PC-9 (cell line): ENCODE results near the gene COL18A1. TPM values are rescaled to one million over a fixed set of nuclear protein-coding genes. Genes with fewer than 3 reads are reported as not detected.

Experiments used
- BruUV-seq: library from RNA; stranded (reverse); fragments of 400-500 nt; replicated peaks from 2 replicates; lab custom pipeline; 2021; lab: Mats Ljungman, UMichigan
- CTCF ChIA-PET: fragments of 300-600 bp; sonication (Branson Sonifier 250); formaldehyde crosslinking; loops from one replicate; lab custom pipeline; 2022; ENCODE audit warnings: antibody characterized with exemption; lab: Charles Lee
- POLR2A ChIA-PET: fragments of 300-600 bp; sonication (Branson Sonifier 250); formaldehyde crosslinking; loops from one replicate; lab custom pipeline; 2022; ENCODE audit warnings: antibody characterized with exemption; ENCODE audit not compliant: unreplicated experiment; lab: Charles Lee
- DNase-seq, 2 experiments: peaks; one replicate each; pipeline versions ENCODE4 v3.0.0 to v3.0.0-alpha.2; 2015 to 2022; ENCODE audit warnings: mixed read lengths in 1 of 2
- H2AFZ ChIP-seq: fragments of 200-600 bp; sonication (generic); 2 replicates; pipeline ENCODE4 v1.8.1; 2017; ENCODE audit warnings: antibody characterized with exemption
- H3F3A ChIP-seq: fragments of 200-600 bp; sonication (generic); 2 replicates; pipeline ENCODE4 v1.8.1; 2017; ENCODE audit warnings: antibody characterized with exemption, mild to moderate bottlenecking, low read depth; ENCODE audit not compliant: insufficient read depth
- H3K27ac ChIP-seq: fragments of 200-600 bp; sonication (generic); 2 replicates; pipeline ENCODE4 v1.6.1; 2016; ENCODE audit warnings: mixed run types
- H3K27me3 ChIP-seq: fragments of 200-600 bp; sonication (generic); 2 replicates; pipeline ENCODE4 v1.6.1; 2016; ENCODE audit warnings: low read depth, mixed run types; ENCODE audit not compliant: insufficient read depth
- H3K36me3 ChIP-seq: fragments of 200-600 bp; sonication (generic); 2 replicates; pipeline ENCODE4 v1.6.1; 2016; ENCODE audit warnings: low read depth, mixed run types
- H3K4me1 ChIP-seq: fragments of 200-600 bp; sonication (generic); replicated peaks from 2 replicates; pipeline ENCODE4 v1.6.1; 2016; ENCODE audit warnings: mixed run types; ENCODE audit not compliant: insufficient read depth
- H3K4me2 ChIP-seq: fragments of 200-600 bp; sonication (generic); 2 replicates; pipeline ENCODE4 v1.6.1; 2017; ENCODE audit warnings: mixed run types
- H3K4me3 ChIP-seq: fragments of 200-600 bp; sonication (generic); 2 replicates; pipeline ENCODE4 v1.6.1; 2016; ENCODE audit warnings: mixed run types
- H3K79me2 ChIP-seq: fragments of 200-600 bp; sonication (generic); 2 replicates; pipeline ENCODE4 v1.6.1; 2017; ENCODE audit warnings: low read depth, mixed run types
- H3K9me2 ChIP-seq: fragments of 200-600 bp; sonication (generic); 2 replicates; pipeline ENCODE4 v1.8.1; 2017; ENCODE audit warnings: mild to moderate bottlenecking; ENCODE audit not compliant: insufficient read depth
- H3K9me3 ChIP-seq: fragments of 200-600 bp; sonication (generic); 2 replicates; pipeline ENCODE4 v1.8.1; 2016; ENCODE audit warnings: low read depth; ENCODE audit not compliant: insufficient read depth
- H4K20me1 ChIP-seq: fragments of 200-600 bp; sonication (generic); 2 replicates; pipeline ENCODE4 v1.8.1; 2017; ENCODE audit not compliant: insufficient read depth
- EZH2 ChIP-seq: fragments of 200-600 bp; sonication (generic); IDR thresholded peaks from 2 replicates; pipeline ENCODE4 v1.8.0; 2017; ENCODE audit warnings: antibody characterized with exemption, low read depth
- intact Hi-C: fragments of 100-400 bp; cut with micrococcal nuclease; formaldehyde crosslinking; loops from one replicate; pipeline ENCODE4 v1.10.0; 2022; ENCODE audit not compliant: unreplicated experiment
- total RNA-seq: library from RNA; stranded (reverse); gene quantifications from 2 replicates; pipeline ENCODE4 v1.2.3, GENCODE V29; 2021
- TF ChIP-seq, protein P1 (sequence below): fragments of 200-600 bp; sonication (generic); conservative IDR thresholded peaks from 2 replicates; pipeline ENCODE4 v1.6.1; 2017; ENCODE audit warnings: mixed run types, antibody characterized with exemption, mild to moderate bottlenecking, moderate library complexity

COL18A1 gene
- total RNA-seq, 1 experiment from 2014 or later, result 82.4 TPM

GRCh38 chr21:45468051-45468970 lies 63.3 kb downstream of the COL18A1 start:
- no peak overlapping the region for H3K27ac ChIP-seq
- H2AFZ ChIP-seq, result no peak overlapping the region
- intact Hi-C loops, result no loop called here
- DNase-seq, result no peak
- no peaks in the 10 kb centered on the region for H3K79me2 ChIP-seq
- no TSS peak for BruUV-seq
- H3F3A ChIP-seq, result peaks cover 18% of the 10 kb centered on the region; the same call in 1 of the 2 replicates
- peaks cover 16% of the 10 kb centered on the region for H3K4me1 ChIP-seq
- no peaks in the 10 kb centered on the region for H3K9me3 ChIP-seq
- CTCF ChIA-PET, result no interaction called here
- H3K27me3 ChIP-seq, result no peaks in the 10 kb centered on the region
- H4K20me1 ChIP-seq, result no peaks in the 10 kb centered on the region
- no peaks in the 10 kb centered on the region for H3K36me3 ChIP-seq
- H3K9me2 ChIP-seq, result no peaks in the 10 kb centered on the region
- TF ChIP-seq, protein P1, sequence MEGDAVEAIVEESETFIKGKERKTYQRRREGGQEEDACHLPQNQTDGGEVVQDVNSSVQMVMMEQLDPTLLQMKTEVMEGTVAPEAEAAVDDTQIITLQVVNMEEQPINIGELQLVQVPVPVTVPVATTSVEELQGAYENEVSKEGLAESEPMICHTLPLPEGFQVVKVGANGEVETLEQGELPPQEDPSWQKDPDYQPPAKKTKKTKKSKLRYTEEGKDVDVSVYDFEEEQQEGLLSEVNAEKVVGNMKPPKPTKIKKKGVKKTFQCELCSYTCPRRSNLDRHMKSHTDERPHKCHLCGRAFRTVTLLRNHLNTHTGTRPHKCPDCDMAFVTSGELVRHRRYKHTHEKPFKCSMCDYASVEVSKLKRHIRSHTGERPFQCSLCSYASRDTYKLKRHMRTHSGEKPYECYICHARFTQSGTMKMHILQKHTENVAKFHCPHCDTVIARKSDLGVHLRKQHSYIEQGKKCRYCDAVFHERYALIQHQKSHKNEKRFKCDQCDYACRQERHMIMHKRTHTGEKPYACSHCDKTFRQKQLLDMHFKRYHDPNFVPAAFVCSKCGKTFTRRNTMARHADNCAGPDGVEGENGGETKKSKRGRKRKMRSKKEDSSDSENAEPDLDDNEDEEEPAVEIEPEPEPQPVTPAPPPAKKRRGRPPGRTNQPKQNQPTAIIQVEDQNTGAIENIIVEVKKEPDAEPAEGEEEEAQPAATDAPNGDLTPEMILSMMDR, result no peak
- no peak for TF ChIP-seq EZH2
- POLR2A ChIA-PET, result no interaction called here
- H3K4me3 ChIP-seq, result no peak overlapping the region
- H3K4me2 ChIP-seq, result no peak overlapping the region

DNA sequence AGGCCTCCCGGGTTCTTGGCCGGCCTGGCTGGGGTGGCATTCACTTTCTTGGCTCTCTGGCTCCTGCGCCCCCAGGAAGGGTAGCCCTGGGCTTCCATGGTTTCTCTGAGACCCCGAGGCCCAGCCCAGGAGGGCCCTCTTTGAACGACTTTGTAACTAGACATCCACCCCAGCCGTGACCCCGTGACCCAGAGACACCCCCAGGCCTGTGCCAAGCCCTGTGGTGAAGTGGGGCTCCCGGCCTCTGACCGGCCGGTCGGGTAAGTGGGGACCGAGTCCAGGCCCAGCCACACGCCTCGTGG lies 64.0 kb downstream of the COL18A1 start:
- Histone ChIP-seq H3F3A (peaks cover 18% of the 10 kb centered on the region; the same call in 1 of the 2 replicates), H3K27ac (no peak overlapping the region), H3K4me1 (peaks cover 16% of the 10 kb centered on the region), H3K4me2 (no peak overlapping the region), H3K79me2 (no peaks in the 10 kb centered on the region), H4K20me1 (no peaks in the 10 kb centered on the region), H3K36me3 (no peaks in the 10 kb centered on the region), H3K9me3 (no peaks in the 10 kb centered on the region), H3K27me3 (no peaks in the 10 kb centered on the region), H2AFZ (no peak overlapping the region), H3K9me2 (no peaks in the 10 kb centered on the region), H3K4me3 (no peak overlapping the region)
- intact Hi-C loops, result no loop called here
- no peak for TF ChIP-seq EZH2
- TF ChIP-seq, protein P1, result no peak
- DNase-seq, result no peak
- BruUV-seq, result no TSS peak
- ChIA-PET CTCF (no interaction called here), POLR2A (no interaction called here)

- ChIA-PET POLR2A (no interaction called here), CTCF (no interaction called here)
- peaks cover 16% of the 10 kb centered on the region for H3K4me1 ChIP-seq
- H3K36me3 ChIP-seq, result no peaks in the 10 kb centered on the region
- no peaks in the 10 kb centered on the region for H4K20me1 ChIP-seq
- H3K9me2 ChIP-seq, result no peaks in the 10 kb centered on the region
- no peaks in the 10 kb centered on the region for H3K9me3 ChIP-seq
- no peaks in the 10 kb centered on the region for H3K27me3 ChIP-seq
- H2AFZ ChIP-seq, result no peak overlapping the region
- intact Hi-C loops, result no loop called here
- H3K27ac ChIP-seq, result no peak overlapping the region
- DNase-seq, result no peak
- H3F3A ChIP-seq, result peaks cover 18% of the 10 kb centered on the region; the same call in 1 of the 2 replicates
- H3K4me3 ChIP-seq, result no peak overlapping the region
- no TSS peak for BruUV-seq
- TF ChIP-seq EZH2, result no peak
- TF ChIP-seq, protein P1, result no peak
- H3K79me2 ChIP-seq, result no peaks in the 10 kb centered on the region
- H3K4me2 ChIP-seq, result no peak overlapping the region
These were observed 64.5 kb downstream of the COL18A1 start for GRCh38 chr21:45469273-45470086.
